ENCODE measurements around the gene RNF224. TPM values are rescaled to one million over a fixed set of nuclear protein-coding genes. Genes with fewer than 3 reads are reported as not detected.

RNF224 gene
- total RNA-seq, 1 donor = not detected

DNA sequence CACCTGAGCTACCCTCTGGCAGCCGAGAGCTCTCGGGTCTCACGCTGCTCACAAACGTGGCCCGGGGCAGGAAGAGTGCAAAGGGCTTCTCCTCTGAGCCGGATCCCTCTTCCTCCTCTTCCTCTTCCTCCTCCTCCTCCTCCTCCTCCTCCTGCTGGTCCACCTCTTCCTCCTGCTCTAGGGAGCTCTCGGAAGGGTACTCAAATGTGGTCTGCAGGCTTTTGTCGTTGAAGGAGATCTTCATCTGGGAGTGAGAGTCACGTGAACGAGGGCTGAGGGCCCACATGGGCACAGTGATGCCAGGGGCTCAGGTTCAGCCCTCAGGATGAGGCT is 34.9 kb upstream of the RNF224 start:
- DNase-seq (ENCODE audit: low read depth) = no peak
- no peak overlapping the region for H3K4me3 ChIP-seq (ENCODE audit: low read depth, low read length)
- TF ChIP-seq, protein P1, sequence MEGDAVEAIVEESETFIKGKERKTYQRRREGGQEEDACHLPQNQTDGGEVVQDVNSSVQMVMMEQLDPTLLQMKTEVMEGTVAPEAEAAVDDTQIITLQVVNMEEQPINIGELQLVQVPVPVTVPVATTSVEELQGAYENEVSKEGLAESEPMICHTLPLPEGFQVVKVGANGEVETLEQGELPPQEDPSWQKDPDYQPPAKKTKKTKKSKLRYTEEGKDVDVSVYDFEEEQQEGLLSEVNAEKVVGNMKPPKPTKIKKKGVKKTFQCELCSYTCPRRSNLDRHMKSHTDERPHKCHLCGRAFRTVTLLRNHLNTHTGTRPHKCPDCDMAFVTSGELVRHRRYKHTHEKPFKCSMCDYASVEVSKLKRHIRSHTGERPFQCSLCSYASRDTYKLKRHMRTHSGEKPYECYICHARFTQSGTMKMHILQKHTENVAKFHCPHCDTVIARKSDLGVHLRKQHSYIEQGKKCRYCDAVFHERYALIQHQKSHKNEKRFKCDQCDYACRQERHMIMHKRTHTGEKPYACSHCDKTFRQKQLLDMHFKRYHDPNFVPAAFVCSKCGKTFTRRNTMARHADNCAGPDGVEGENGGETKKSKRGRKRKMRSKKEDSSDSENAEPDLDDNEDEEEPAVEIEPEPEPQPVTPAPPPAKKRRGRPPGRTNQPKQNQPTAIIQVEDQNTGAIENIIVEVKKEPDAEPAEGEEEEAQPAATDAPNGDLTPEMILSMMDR (IDR thresholded peaks at IDR 0.05; ENCODE audit: insufficient read depth, low read depth, low read length) = no peak

DNA sequence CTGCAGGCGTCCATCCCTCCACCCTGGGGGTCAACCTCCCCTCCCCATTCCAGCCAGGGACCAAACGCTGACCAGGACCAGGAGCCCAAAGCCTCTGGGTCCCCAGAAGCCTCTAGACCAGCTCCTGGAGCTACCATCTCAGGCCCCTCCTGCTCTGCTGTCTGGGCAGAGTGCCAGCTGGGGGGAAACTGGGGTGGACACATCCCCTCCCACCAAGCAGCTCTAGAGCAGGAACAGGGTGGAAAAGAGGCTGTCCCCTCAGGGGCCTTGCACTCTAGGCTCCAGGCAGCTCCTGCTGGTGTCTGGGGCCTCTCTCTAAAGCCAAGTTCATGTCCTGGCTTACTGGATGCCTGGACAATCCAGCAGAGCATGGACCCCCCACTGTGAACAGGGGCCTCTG is 34.4 kb upstream of the RNF224 start:
- TF ChIP-seq, protein P1 (IDR thresholded peaks at IDR 0.05; ENCODE audit: insufficient read depth, low read depth, low read length) = no peak
- H3K4me3 ChIP-seq (ENCODE audit: low read depth, low read length) = no peak overlapping the region
- DNase-seq (ENCODE audit: low read depth) = no peak

DNA sequence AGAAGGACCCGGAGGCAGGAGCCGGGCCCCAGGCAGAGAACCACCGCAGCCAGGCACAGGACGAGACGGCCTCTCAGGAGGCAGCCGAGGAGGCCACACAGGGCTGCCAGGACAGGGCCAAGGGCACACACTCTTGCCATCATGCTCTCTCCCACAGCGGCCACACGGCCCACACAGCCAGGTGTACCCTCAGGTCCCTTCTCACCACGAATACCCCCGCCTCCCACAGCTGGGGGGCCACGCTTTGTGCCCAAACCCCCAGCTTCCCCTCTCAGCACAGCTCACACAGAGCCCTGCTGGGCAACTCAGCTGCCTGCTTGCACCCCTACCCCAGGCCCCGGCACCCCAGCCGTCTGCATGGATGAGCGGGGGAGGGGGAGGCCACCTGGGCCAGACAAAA is 33.5 kb upstream of the RNF224 start:
- no peak for DNase-seq (ENCODE audit: low read depth)
- TF ChIP-seq, protein P1 (IDR thresholded peaks at IDR 0.05; ENCODE audit: insufficient read depth, low read depth, low read length) = no peak

DNA sequence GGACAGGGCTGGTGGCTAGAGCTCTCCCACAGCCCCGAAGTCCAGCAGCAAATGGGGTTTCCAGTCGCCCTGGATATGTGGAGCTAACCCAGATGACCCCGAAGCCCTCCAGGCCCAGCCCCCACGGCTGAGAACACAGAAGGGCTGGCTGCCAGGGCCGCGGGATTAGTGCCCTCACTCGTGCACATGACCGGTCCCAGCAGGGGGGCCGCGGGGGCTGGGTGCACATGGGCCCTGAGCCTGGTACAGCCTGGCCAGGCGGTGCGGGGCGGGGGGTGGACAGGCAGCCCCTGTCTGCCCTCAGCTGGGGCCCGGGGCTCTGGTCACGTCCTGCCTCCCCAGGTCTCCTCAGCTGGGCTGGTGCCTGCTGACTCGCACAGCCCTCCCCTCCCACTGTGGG is 32.9 kb upstream of the RNF224 start:
- no peak for DNase-seq (ENCODE audit: low read depth)
- TF ChIP-seq, protein P1 (IDR thresholded peaks at IDR 0.05; ENCODE audit: insufficient read depth, low read depth, low read length) = no peak

More for the DNA sequence above, 33.5 kb upstream of the RNF224 start:
- no peak overlapping the region for H3K4me3 ChIP-seq (ENCODE audit: low read depth, low read length)

DNA sequence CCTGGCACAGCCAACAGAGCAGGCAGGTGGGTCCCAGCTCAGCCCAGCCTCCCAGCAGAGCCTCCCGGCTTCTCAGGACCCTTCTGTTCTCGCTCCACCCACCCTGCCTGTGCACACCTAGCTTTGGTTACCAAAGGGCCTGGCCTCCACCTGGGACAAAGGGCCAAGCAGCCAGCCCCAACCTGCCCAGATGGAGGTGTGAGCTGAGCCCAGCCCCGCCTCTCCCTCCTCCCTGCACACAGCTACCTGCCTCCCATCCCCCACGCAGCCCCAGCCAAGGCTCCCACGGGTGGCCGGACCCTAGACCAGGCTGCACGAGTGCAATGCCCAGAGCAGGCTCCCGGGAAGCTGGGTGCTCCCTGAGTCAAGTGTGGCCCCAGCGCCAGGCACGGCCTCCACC is 32.4 kb upstream of the RNF224 start:
- TF ChIP-seq, protein P1 (IDR thresholded peaks at IDR 0.05; ENCODE audit: insufficient read depth, low read depth, low read length) = no peak
- DNase-seq (ENCODE audit: low read depth) = no peak
- H3K4me3 ChIP-seq (ENCODE audit: low read depth, low read length) = no peak overlapping the region

More for the DNA sequence above, 32.9 kb upstream of the RNF224 start:
- H3K4me3 ChIP-seq (ENCODE audit: low read depth, low read length) = no peak overlapping the region

DNA sequence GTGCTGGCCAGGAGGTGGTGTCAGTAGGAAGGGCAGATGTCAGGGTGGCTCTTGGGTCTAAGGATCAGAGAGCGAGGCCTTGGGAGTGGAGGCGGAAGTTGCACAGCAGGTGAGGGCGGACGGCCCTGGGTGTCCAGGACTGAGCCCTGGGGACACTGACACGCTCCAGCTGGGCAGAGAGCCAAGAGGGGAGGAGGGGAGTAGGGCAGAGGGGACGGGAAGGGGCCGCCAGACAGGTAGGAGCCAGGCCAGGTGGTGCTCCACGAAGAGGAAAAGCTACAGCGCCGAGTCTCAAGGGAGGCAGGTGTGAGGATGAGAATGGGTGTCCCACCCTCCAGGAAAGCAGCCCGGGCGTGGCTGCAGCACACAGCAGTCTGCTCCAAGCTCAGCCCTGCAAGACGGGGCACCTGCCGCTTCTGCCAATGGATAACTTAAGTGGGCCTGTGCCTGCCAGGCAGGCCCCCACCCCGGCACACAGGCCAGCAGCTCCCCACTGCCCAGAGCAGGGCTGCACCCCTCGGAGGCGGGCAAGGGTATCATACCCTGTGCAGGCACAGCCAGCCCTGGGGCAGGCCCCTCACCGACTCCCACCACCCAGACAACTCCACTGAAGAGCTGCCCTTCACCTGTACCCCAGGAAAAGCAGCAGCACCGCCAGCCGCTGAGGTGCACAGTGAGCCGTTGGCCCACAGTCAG is 31.6 kb upstream of the RNF224 start:
- no peak overlapping the region for H3K4me3 ChIP-seq (ENCODE audit: low read depth, low read length)

More for the DNA sequence above, 31.6 kb upstream of the RNF224 start:
- TF ChIP-seq, protein P1 (IDR thresholded peaks at IDR 0.05; ENCODE audit: insufficient read depth, low read depth, low read length) = no peak
- no peak for DNase-seq (ENCODE audit: low read depth)

Measured in fibroblast of villous mesenchyme (primary cell).